ENCODE results near the gene TSPO2. TPM values are rescaled to one million over a fixed set of nuclear protein-coding genes. Genes with fewer than 3 reads are reported as not detected.

Gene TSPO2
- total and polyA plus RNA-seq, 2 of the 4 experiments (the other 2 are of a cell fraction) = not detected

DNA sequence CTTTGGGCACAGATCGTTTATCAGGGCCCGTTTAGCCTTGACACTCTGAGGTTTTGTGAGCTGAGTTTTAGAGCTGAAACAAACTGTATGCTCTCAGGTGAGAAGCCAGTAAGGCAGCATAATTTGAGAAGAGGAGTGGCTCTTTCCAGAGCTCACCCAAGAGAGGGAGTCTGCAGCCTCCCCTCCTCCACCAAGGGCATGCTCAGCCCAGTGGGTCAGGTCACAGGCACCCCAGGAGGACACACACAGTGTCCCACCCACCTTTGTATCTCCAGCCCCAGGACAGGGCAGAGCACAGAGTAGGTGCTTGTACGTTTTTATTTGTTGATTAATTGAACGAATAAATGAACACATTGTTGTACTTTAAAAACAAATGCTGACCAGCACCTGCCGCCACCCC is 3.4 kb downstream of the TSPO2 start:
- Histone ChIP-seq H2AFZ (replicated peaks; ENCODE audit: low read length, poor library complexity) (no peak overlapping the region), H3K9ac (ENCODE audit: low read depth, low read length) (no peak overlapping the region), H4K8ac (ENCODE audit: low read depth in 2 of 2, low read length in 2 of 2) (no peak overlapping the region), H3K23ac (ENCODE audit: low read depth, low read length) (no peak overlapping the region), H3K27me3 (ENCODE audit: control insufficient read depth, insufficient read depth, low read length) (peaks cover 16% of the 10 kb centered on the region), H3K4me1 (ENCODE audit: control insufficient read depth, insufficient read depth, low read length) (no peaks in the 10 kb centered on the region), H2AK9ac (replicated peaks; ENCODE audit: low read depth, low read length, poor library complexity) (no peak overlapping the region), H3K9me3 (ENCODE audit: control insufficient read depth, insufficient read depth, low read length) (no peaks in the 10 kb centered on the region), H2BK20ac (ENCODE audit: low read depth, low read length) (no peak overlapping the region), H4K91ac (ENCODE audit: insufficient read depth, low read depth, low read length) (no peak overlapping the region), H2BK15ac (ENCODE audit: low read depth, low read length) (no peak overlapping the region), H3K36me3 (ENCODE audit: control insufficient read depth, insufficient read depth, low read length) (no peaks in the 10 kb centered on the region), H3K4me2 (ENCODE audit: low read depth, low read length) (no peak overlapping the region), H3K27ac (ENCODE audit: insufficient read depth, low read length) (no peak overlapping the region), H3K4ac (ENCODE audit: low read depth, low read length) (no peak overlapping the region), H2BK120ac (ENCODE audit: low read depth, low read length) (no peak overlapping the region), H3K9me1 (ENCODE audit: insufficient read depth, low read length) (0 out of 2 replicates have a peak, but pooled peaks cover 4% of the 10 kb centered on the region), H3K4me3 (ENCODE audit: insufficient read depth, low read depth, low read length) (no peak overlapping the region), H3K56ac (ENCODE audit: extremely low read depth, insufficient read depth, low read length) (no peak overlapping the region), H3K79me1 (ENCODE audit: low read depth in 1 of 2, low read length in 2 of 2) (no peaks in the 10 kb centered on the region), H4K20me1 (ENCODE audit: insufficient read depth, low read length) (no peaks in the 10 kb centered on the region), H2AK5ac (ENCODE audit: low read depth, low read length) (no peak overlapping the region), H3K18ac (ENCODE audit: low read depth, low read length) (no peak overlapping the region), H3K14ac (replicated peaks; ENCODE audit: low read depth, low read length) (no peak overlapping the region), H2BK5ac (ENCODE audit: low read depth, low read length, poor library complexity, severe bottlenecking) (no peak overlapping the region), H4K5ac (ENCODE audit: low read depth, low read length) (no peak overlapping the region)
- WGBS, 2 experiments (ENCODE audit: extremely low coverage in 2 of 2, insufficient read length in 1 of 2) = no CpG with 5 or more reads among the region's 5 CpGs
- intact Hi-C loops (cut with micrococcal nuclease) (no loop called here), dilution Hi-C loops (cut with HindIII; ENCODE audit: low sequenced_read_pairs, unreplicated experiment) (no loop called here), in situ Hi-C loops (cut with MboI; ENCODE audit: low sequenced_read_pairs) (loop anchor here (25.0 kb wide), 2 partner anchors 1058 to 1683 kb away; no protein-coding TSS in a partner anchor)
- TF ChIP-seq RFX5 (IDR thresholded peaks at IDR 0.05; ENCODE audit: low read depth, low read length) (no peak), SMC3 (IDR thresholded peaks at IDR 0.05; ENCODE audit: low read depth, low read length) (no peak), POLR2A (IDR thresholded peaks at IDR 0.05; ENCODE audit: low read depth, low read length) (no peak), CTCF (conservative IDR thresholded peaks at IDR 0.05; ENCODE audit: low read depth, low read length) (no peak), MAZ (IDR thresholded peaks at IDR 0.05; ENCODE audit: borderline replicate concordance, low read depth, low read length) (no peak), NFE2L2 (IDR thresholded peaks at IDR 0.05; ENCODE audit: low read depth, low read length) (no peak), RAD21 (IDR thresholded peaks at IDR 0.05; ENCODE audit: low read length) (no peak), MXI1 (IDR thresholded peaks at IDR 0.05; ENCODE audit: borderline replicate concordance, low read depth, low read length) (no peak), FOS (IDR thresholded peaks at IDR 0.05; ENCODE audit: low read depth, low read length) (no peak), CEBPB (IDR thresholded peaks at IDR 0.05; ENCODE audit: low read depth, low read length) (no peak), MAFK (IDR thresholded peaks at IDR 0.05; ENCODE audit: low read depth, low read length) (no peak), RCOR1 (IDR thresholded peaks at IDR 0.05; ENCODE audit: insufficient replicate concordance, low read length) (no peak), CHD1 (IDR thresholded peaks at IDR 0.05; ENCODE audit: low read depth, low read length) (no peak), BHLHE40 (IDR thresholded peaks at IDR 0.05; ENCODE audit: low read depth, low read length) (no peak)
- TF ChIP-seq, protein P1, sequence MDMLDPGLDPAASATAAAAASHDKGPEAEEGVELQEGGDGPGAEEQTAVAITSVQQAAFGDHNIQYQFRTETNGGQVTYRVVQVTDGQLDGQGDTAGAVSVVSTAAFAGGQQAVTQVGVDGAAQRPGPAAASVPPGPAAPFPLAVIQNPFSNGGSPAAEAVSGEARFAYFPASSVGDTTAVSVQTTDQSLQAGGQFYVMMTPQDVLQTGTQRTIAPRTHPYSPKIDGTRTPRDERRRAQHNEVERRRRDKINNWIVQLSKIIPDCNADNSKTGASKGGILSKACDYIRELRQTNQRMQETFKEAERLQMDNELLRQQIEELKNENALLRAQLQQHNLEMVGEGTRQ (IDR thresholded peaks at IDR 0.05; ENCODE audit: low read depth, low read length) = no peak
- TF ChIP-seq, protein P2, sequence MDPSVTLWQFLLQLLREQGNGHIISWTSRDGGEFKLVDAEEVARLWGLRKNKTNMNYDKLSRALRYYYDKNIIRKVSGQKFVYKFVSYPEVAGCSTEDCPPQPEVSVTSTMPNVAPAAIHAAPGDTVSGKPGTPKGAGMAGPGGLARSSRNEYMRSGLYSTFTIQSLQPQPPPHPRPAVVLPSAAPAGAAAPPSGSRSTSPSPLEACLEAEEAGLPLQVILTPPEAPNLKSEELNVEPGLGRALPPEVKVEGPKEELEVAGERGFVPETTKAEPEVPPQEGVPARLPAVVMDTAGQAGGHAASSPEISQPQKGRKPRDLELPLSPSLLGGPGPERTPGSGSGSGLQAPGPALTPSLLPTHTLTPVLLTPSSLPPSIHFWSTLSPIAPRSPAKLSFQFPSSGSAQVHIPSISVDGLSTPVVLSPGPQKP (IDR thresholded peaks at IDR 0.05; ENCODE audit: borderline replicate concordance, low read depth, low read length) = no peak
- CTCF ChIA-PET = interaction anchor here (0.7 to 1.5 kb wide), 2 partner anchors 11 to 222 kb away, joined by 3 to 4 read pairs; no protein-coding TSS in a partner anchor
- ATAC-seq (ENCODE audit: low read depth) = no peak
- BruUV-seq (replicated peaks) = no TSS peak
- POLR2A ChIA-PET (ENCODE audit: unreplicated experiment) = no interaction called here
- DNase-seq = no peak
